ENCODE measurements around the gene KIF23.
"Not testable (repeated sequence)": the region's sequence is repeated elsewhere in the genome, so short reads cannot be mapped to it uniquely, and the experiment has no call there.

KIF23 gene

GRCh38 chr15:69439623-69440022 lies 25.5 kb downstream of the KIF23 start:
- TF ChIP-seq CTCF (IDR thresholded peaks at IDR 0.05; ENCODE audit: control insufficient read depth, insufficient read depth, low read depth, low read length, missing control alignments), result no peak
- DNase-seq (ENCODE audit: low read depth), result no peak
- H3K4me3 ChIP-seq (ENCODE audit: control insufficient read depth, low read depth, low read length), result no peak overlapping the region

- DNase-seq (ENCODE audit: low read depth), result no peak
- TF ChIP-seq CTCF (IDR thresholded peaks at IDR 0.05; ENCODE audit: control insufficient read depth, insufficient read depth, low read depth, low read length, missing control alignments), result no peak
- H3K4me3 ChIP-seq (ENCODE audit: control insufficient read depth, low read depth, low read length), result no peak overlapping the region
Observed at GRCh38 chr15:69443032-69443611, 29.0 kb downstream of the KIF23 start.

GRCh38 chr15:69444686-69445085 lies 30.5 kb downstream of the KIF23 start:
- no peak overlapping the region for H3K4me3 ChIP-seq (ENCODE audit: control insufficient read depth, low read depth, low read length)
- no peak for TF ChIP-seq CTCF (IDR thresholded peaks at IDR 0.05; ENCODE audit: control insufficient read depth, insufficient read depth, low read depth, low read length, missing control alignments)
- no peak for DNase-seq (ENCODE audit: low read depth)

- no peak for TF ChIP-seq CTCF (IDR thresholded peaks at IDR 0.05; ENCODE audit: control insufficient read depth, insufficient read depth, low read depth, low read length, missing control alignments)
- no peak for DNase-seq (ENCODE audit: low read depth)
- H3K4me3 ChIP-seq (ENCODE audit: control insufficient read depth, low read depth, low read length), result no peak overlapping the region
Observed at GRCh38 chr15:69446953-69447352, 32.8 kb downstream of the KIF23 start.

DNA sequence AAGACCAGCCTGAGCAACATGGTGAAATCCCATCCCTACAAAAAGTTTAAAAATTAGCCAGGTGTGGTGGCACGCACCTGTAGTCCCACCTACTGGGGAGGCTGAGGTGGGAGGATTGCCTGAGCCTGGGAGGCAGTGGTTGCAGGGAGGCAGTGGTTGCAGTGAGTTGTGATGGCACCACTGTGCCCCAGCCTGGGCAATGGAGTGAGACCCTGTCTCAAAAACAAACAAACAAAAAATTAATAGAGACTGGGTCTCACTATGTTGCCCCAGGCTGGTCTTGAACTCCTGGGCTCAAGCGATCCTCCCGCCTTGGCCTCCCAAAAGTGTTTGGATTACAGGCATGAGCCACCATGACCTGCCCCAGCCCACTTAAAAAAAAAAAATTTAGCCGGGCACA lies 36.1 kb downstream of the KIF23 start:
- not testable (repeated sequence) for H3K4me3 ChIP-seq (ENCODE audit: control insufficient read depth, low read depth, low read length); DNase-seq (ENCODE audit: low read depth)

- H3K4me3 ChIP-seq (ENCODE audit: control insufficient read depth, low read depth, low read length), result no peak overlapping the region
- no peak for TF ChIP-seq CTCF (IDR thresholded peaks at IDR 0.05; ENCODE audit: control insufficient read depth, insufficient read depth, low read depth, low read length, missing control alignments)
- no peak for DNase-seq (ENCODE audit: low read depth)
Observed at GRCh38 chr15:69450968-69451695, 37.0 kb downstream of the KIF23 start.

DNA sequence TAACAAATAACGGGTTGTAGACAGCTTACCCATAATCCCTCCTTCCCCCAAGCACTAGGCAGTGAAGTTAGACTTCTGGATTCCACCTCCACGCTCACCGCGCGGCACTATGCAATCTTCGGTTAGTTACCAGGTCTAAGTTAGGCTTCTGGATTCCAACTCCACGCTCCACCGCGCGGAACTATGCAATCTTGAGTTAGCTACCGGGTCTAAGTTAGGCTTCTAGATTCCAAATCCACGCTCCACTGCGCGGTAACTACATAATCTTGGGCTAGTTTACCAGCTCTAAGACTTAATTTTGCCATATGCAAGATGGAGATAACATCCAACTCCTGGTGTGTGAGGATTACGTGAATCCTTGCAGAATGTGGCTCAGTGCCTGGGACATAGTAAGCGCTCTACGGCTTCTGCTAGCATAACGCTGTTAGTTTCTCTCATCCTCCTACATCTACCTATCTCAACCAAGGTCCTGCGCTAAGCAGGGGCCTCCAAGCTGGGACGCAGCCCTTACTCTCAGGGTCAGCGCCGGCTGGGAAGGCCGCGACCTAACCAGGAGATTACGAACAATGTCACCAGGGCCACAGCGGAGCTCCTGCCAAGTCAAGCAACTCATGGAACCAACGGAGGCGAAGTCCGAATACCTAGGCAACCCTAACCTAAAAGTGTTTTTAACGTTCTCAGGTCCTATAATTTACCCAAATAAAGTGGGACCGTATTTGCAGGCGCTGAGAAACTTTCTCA lies 38.0 kb downstream of the KIF23 start:
- DNase-seq (ENCODE audit: low read depth), result no peak
- H3K4me3 ChIP-seq (ENCODE audit: control insufficient read depth, low read depth, low read length), result peak overlapping the region; percentile 72
- no peak for TF ChIP-seq CTCF (IDR thresholded peaks at IDR 0.05; ENCODE audit: control insufficient read depth, insufficient read depth, low read depth, low read length, missing control alignments)

All from AG09309 (cell line).